ENCODE measurements around the gene LTB4R. TPM values are rescaled to one million over a fixed set of nuclear protein-coding genes. Genes with fewer than 3 reads are reported as not detected.
"Not testable (repeated sequence)": the region's sequence is repeated elsewhere in the genome, so short reads cannot be mapped to it uniquely, and the experiment has no call there.

The LTB4R gene
- polyA plus RNA-seq, 1 donor from 2014 or later: 4.3 TPM

GRCh38 chr14:24353559-24354481, 42.5 kb downstream of the LTB4R start:
- H3K27me3 ChIP-seq (ENCODE audit: insufficient read depth, low read depth, low read length): peaks cover 6% of the 10 kb centered on the region
- no peaks in the 10 kb centered on the region for H3K9me3 ChIP-seq (ENCODE audit: low read length)
- H3K9me2 ChIP-seq (ENCODE audit: insufficient read depth, low read length): no peaks in the 10 kb centered on the region
- H3K36me3 ChIP-seq (ENCODE audit: insufficient read depth, low read length): no peaks in the 10 kb centered on the region
- no peak overlapping the region for H3K27ac ChIP-seq (ENCODE audit: low read length)
- no peaks in the 10 kb centered on the region for H4K20me1 ChIP-seq (ENCODE audit: insufficient read depth)
- no peak overlapping the region for H2AFZ ChIP-seq (ENCODE audit: low read depth, low read length)
- no peak for TF ChIP-seq TAF1 (IDR thresholded peaks at IDR 0.05; ENCODE audit: low read depth)
- no peak for TF ChIP-seq REST (IDR thresholded peaks at IDR 0.05; ENCODE audit: borderline replicate concordance)
- TF ChIP-seq RAD21 (conservative IDR thresholded peaks at IDR 0.05): no peak
- no peak for TF ChIP-seq POLR2AphosphoS5 (IDR thresholded peaks at IDR 0.05)
- no peak for TF ChIP-seq EZH2 (IDR thresholded peaks at IDR 0.05; ENCODE audit: borderline replicate concordance, insufficient read depth, low read length, poor library complexity, severe bottlenecking)
- TF ChIP-seq MXI1 (conservative IDR thresholded peaks at IDR 0.05; ENCODE audit: poor library complexity, severe bottlenecking): no peak
- TF ChIP-seq EP300 (conservative IDR thresholded peaks at IDR 0.05; ENCODE audit: poor library complexity, severe bottlenecking): no peak
- no peak for TF ChIP-seq SMC3 (conservative IDR thresholded peaks at IDR 0.05; ENCODE audit: poor library complexity)
- no peak for TF ChIP-seq CTCF (IDR thresholded peaks at IDR 0.05; ENCODE audit: poor library complexity, severe bottlenecking)
- no peak overlapping the region for H3K4me3 ChIP-seq (ENCODE audit: low read length)
- no peak overlapping the region for H3K9ac ChIP-seq (ENCODE audit: low read length)
- no peaks in the 10 kb centered on the region for H3K79me2 ChIP-seq (replicated peaks; ENCODE audit: insufficient read depth, low read length)
- no peaks in the 10 kb centered on the region for H3F3A ChIP-seq (ENCODE audit: insufficient read depth, low read length, poor library complexity, severe bottlenecking)
- H3K4me2 ChIP-seq (ENCODE audit: low read length): no peak overlapping the region

GRCh38 chr14:24354482-24354825, 43.2 kb downstream of the LTB4R start:
- H2AFZ ChIP-seq (ENCODE audit: low read depth, low read length): not testable (repeated sequence)

More at GRCh38 chr14:24354482-24354825, 43.2 kb downstream of the LTB4R start:
- H3K4me2 ChIP-seq (ENCODE audit: low read length); H3K4me3 ChIP-seq (ENCODE audit: low read length); H3K27ac ChIP-seq (ENCODE audit: low read length); H3K79me2 ChIP-seq (replicated peaks; ENCODE audit: insufficient read depth, low read length); H3K9me2 ChIP-seq (ENCODE audit: insufficient read depth, low read length); H4K20me1 ChIP-seq (ENCODE audit: insufficient read depth); H3K9ac ChIP-seq (ENCODE audit: low read length); H3F3A ChIP-seq (ENCODE audit: insufficient read depth, low read length, poor library complexity, severe bottlenecking); H3K9me3 ChIP-seq (ENCODE audit: low read length); H3K36me3 ChIP-seq (ENCODE audit: insufficient read depth, low read length): not testable (repeated sequence)
- H3K27me3 ChIP-seq (ENCODE audit: insufficient read depth, low read depth, low read length): peaks cover 11% of the 10 kb centered on the region
